ENCODE measurements around the gene NLRP6.
"Not testable (repeated sequence)": the region's sequence is repeated elsewhere in the genome, so short reads cannot be mapped to it uniquely, and the experiment has no call there.

Gene NLRP6

DNA sequence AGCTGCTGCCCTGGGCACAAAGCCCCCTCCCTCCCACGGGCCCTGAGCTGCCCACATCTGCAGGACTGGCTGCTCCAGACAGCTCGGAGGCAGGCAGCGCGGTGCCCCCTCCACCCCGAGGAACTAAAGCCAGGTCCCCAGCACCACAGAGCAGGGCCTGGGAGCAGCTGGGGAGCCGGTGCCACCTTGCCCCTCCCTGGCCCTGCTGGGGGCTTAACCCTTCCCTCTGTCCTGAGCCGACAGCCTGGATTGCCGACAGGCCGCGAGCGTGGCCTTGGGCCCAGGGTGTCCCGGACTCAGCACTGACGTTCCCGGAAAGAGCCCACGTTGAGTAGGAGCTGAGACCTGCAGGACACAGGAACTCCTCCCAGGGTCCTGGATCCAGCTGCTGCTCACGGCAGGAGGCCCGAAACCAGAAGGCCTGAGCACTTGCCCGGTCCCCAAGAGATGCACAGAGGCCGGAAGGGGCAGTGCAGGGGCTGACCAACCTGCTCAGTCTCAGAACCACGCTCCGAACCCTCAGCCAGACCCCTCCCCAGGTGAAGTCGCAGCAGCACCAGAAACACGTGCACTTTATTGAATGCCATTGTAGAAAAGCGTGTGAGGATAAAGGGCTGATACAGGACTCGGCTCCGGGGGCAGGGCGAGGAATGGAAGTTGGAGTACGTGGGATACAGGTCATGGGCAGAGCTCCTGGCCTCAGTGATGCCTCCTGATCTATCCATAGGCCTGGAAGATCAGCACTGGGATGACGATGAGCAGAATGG, 41.1 kb downstream of the NLRP6 start:
- DNase-seq: not testable (repeated sequence)

DNA sequence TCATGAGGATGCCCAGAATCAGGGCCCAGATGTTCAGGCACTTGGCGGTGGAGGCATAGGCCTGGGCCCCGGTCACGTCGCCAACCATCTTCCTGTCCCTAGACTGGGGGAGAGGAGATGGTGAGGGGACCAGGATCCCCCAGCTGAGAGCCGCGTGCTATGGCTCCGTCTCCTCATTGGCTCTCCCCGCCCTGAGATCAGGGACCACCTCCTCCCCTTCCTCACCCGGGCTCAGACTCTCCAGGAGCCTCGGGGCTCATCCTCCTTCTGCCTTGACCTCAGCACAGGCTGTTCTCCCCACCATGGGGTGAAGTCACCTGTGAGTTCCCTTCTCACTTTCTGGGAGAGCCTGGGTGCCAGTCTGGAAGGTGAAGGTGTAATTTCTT, 41.7 kb downstream of the NLRP6 start:
- DNase-seq: not testable (repeated sequence)

GRCh38 chr11:324156-324555, 45.9 kb downstream of the NLRP6 start:
- no peak for DNase-seq

DNA sequence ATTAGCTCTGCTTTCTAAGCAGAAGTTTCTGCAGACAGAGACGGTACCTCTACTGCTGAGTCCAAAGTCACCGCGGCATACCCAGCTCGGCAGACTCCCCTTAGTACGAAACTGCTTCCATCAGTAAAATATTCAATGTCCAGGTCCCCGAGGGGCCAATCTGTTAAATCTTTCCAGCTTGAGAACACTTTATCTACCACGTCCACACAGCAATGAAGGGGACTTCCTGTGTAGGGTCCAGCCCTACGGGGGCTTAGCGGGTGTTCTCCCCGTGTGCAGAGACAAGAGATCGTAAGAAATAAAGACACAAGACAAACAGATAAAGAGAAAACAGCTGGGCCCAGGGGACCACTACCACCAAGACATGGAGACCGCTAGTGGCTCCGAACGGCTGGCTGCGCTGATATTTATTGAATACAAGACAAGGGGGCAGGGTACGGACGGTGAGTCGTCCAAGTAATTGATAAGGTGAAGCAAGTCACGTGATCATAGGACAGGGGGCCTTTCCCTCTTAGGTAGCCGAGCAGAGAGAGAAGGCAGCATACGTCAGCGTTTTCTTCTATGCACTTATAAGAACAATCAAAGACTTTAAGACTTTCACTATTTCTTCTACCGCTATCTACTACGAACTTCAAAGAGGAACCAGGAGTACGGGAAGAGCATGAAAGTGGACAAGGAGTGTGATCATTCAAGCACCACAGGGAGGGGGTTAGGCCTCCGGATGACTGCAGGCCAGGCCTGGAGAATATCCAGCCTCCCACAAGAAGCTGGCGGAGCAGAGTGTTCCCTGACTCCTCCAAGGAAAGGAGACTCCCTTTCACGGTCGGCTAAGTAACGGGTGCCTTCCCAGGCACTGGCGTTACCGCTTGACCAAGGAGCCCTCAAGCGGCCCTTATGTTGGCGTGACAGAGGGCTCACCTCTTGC, 46.6 kb downstream of the NLRP6 start:
- peak in 5 of 56 donors; percentile 24 to 45 (median 29) for DNase-seq

- DNase-seq: no peak
These were observed 47.8 kb downstream of the NLRP6 start for GRCh38 chr11:325796-326591.

- no peak for DNase-seq
These were observed 48.3 kb downstream of the NLRP6 start for GRCh38 chr11:326592-326841.

GRCh38 chr11:326842-327580, 48.8 kb downstream of the NLRP6 start:
- DNase-seq: peak in 11 of 56 donors; percentile 12 to 65 (median 25)

DNA sequence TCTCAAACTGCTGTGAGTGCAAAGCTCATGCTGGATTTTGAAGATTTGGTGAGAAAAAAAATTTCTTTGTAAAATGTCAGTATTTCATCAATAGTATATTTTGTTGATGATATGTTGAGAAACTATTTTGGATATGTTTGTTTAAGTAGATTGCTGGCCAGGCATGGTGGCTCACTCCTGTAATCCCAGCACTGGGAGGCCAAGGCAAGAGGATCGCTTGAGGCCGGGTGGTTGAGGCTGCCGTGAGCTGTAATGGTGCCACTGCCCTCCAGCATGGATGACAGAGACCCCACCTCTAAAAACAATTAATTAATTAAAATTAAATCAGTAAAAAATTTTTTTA, 49.3 kb downstream of the NLRP6 start:
- no peak for DNase-seq

- no peak for DNase-seq
These were observed 49.8 kb downstream of the NLRP6 start for GRCh38 chr11:328012-328411.

DNA sequence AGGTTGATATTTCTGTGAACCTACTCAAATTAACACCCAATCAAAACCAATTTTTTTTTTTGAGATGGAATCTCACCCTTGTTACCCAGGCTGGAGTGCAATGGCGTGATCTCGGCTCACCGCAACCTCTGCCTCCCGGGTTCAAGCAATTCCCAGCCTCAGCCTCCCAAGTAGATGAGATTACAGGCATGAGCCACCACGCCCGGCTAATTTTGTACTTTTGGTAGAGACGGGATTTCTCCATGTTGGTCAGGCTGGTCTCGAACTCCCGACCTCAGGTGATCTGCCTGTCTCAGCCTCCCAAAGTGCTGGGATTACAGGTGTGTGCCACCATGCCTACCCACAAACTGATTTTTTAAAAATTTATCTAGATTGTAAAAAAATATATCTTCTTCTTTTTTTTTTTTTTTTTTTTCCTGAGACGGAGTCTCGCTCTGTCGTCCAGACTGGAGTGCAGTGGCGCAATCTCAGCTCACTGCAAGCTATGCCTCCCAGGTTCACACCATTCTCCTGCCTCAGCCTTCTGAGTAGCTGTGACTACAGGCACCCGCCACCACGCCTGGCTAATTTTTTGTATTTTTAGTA, 50.4 kb downstream of the NLRP6 start:
- DNase-seq: not testable (repeated sequence)

DNA sequence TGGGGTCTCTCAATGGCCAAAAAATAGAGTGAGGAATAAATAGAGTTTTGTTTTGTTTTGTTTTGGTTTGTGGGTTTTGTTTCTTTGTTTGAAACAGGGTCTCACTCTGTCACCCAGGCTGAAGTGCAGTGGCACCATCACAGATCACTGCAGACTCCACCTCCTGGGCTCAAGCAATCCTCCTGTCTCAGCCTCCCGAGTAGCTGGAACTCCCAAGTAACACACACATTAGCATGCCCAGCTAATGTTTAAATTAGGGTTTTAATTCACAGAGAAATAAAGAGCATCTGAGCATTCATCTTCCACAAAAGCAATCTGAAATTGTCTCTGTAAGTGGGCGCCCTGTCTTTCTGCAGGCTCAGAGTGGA, 51.7 kb downstream of the NLRP6 start:
- no peak for DNase-seq

GRCh38 chr11:330307-330693, 52.1 kb downstream of the NLRP6 start:
- no peak for DNase-seq

DNA sequence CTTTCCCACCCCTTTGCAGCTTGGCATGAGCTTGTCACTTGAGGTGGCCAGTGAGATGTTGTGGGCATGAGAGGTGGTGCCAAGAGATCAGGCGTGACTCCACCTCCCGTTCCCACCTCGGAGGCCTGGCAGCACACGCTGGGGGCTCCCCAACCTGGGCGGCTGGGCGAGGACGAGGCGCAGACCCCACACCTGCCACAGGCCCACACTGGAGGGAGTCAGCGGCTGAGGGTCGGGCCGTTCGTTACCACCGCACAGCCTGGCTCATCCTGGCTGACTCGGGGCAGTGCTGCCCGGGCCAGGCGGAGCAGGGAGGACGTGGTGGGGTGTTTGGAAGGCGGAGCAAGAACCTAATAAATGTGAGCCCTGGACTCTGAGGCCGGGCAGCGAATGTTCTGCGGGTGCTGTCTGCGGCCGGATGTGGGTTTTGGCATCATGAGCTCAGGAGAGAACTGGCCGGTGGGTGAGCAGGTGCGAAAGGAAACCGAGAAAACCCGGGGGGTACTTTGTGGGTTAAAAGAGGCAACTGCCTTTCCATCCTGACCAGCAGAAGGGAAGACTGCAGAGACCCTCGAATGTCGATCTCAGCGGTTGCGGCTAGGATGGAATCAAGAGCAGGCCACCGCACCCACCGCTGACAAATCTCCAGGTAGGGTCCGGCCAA, 52.6 kb downstream of the NLRP6 start:
- no peak for DNase-seq

- DNase-seq: no peak
These were observed 53.3 kb downstream of the NLRP6 start for GRCh38 chr11:331358-332060.

DNA sequence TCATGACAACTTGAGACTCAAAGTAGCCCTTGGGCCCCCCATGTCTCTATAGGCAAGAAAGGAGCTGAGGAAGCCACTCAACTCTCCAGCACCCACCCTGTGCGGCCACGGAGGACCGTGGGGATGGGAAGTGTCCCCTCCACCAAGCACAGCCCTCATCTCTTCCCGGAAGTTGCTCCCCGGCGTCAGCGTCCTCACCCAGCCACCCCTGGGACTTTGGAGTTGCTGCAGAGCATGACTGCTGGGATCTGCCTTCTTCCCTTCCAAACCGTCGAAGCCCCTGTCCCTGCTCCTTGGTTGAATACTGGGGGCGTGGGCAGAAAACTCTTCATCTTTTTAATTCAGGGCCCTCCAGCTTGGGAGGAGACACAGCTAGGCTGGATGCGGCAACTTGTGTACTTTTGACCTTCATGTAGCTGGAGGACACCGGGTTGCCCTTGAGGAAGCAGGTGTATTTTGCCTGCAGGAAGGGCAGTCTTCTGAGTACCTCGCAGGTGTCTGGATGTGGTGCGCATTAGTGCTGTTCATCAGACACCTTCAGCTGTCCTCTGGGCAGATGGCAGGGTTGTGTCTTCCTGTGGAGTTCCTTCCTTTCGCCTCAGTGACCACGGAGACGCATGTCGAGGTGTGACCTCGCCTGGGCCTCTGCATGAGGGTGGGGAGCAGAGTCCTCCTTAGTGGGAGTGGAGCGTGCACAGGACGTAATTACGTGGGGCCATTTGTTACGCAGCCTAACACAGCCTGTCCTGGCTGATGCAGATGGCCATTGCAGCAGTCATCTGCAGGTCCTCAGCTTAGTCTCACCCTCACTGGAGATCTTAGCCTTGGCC, 54.7 kb downstream of the NLRP6 start:
- no peak for DNase-seq

- DNase-seq: not testable (repeated sequence)
These were observed 55.5 kb downstream of the NLRP6 start for GRCh38 chr11:333616-334263.

GRCh38 chr11:334264-334994, 56.2 kb downstream of the NLRP6 start:
- DNase-seq: no peak
